Measurements from ENCODE around the gene ANTKMT.

DNA sequence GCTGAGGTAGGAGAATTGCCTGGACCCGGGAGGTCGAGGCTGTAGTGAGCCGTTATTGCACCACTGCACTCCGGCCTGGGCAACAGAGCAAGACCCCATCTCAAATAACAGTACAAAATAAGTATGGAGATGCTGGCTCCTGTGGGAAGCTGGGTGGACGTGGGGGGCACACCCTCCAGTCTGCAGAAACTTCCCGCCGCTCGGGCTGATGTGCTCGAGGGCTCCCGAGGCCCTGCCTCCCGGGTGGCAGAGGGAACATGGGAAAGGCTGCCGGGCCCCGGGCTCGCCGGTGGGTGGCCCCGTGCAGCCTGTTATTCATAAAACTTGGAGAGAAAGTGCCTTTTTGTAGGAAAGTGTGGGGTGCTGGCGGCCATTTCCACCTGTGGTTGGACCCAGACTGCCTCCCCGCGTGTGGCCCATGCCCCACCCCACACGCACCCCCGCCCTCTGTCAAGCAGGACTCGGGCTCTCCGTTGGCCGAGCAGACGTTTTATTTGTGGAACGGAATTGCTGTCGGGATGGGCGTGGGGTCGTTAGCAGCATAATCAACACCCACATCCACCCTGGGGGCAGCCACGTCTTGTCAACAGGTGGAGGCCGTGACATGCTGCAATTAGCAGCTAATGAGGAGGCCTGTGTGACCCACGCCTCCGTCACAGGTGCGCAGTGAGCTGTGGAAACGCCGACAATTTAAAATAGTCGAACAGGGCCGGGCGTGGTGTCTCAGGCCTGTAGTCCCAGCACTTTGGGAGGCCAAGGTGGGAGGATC lies 27.2 kb downstream of the ANTKMT start:
- TF ChIP-seq, protein P1, sequence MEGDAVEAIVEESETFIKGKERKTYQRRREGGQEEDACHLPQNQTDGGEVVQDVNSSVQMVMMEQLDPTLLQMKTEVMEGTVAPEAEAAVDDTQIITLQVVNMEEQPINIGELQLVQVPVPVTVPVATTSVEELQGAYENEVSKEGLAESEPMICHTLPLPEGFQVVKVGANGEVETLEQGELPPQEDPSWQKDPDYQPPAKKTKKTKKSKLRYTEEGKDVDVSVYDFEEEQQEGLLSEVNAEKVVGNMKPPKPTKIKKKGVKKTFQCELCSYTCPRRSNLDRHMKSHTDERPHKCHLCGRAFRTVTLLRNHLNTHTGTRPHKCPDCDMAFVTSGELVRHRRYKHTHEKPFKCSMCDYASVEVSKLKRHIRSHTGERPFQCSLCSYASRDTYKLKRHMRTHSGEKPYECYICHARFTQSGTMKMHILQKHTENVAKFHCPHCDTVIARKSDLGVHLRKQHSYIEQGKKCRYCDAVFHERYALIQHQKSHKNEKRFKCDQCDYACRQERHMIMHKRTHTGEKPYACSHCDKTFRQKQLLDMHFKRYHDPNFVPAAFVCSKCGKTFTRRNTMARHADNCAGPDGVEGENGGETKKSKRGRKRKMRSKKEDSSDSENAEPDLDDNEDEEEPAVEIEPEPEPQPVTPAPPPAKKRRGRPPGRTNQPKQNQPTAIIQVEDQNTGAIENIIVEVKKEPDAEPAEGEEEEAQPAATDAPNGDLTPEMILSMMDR (IDR thresholded peaks at IDR 0.05): no peak
- TF ChIP-seq POLR2A (IDR thresholded peaks at IDR 0.05): no peak
